GM12872 (cell line): ENCODE data around the gene TNFAIP6.

Experiments
- TF ChIP-seq, protein P1 (sequence below): IDR thresholded peaks from 3 replicates; pipeline ENCODE4 v1.5.1; 2011; ENCODE audit warnings: low read depth, mild to moderate bottlenecking, low read length, moderate library complexity; ENCODE audit not compliant: insufficient read depth

TNFAIP6 gene

DNA sequence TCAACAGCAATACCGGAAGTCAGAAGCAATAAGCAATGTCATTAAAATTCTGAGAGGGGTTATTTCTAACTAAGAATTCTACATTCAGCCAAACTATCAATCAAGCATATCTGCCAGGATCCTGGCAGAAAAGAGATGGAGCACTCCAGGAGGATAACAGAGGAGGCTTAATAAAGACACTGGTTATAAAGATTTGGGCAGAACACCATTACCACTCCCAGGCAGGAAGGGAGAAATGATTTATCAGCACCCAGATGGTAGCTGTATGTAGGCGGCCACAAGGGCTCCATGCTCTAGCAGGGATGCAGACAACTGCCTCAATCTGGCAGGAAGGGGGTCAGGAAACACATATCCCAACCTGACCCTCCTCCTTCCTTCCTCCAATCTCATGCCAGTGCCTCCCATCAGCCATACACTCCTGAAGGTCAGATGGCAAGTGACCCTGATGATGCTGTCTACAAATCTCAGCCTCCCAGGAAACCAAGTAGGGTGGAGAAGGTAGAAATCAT lies 20.5 kb upstream of the TNFAIP6 start:
- TF ChIP-seq, protein P1, sequence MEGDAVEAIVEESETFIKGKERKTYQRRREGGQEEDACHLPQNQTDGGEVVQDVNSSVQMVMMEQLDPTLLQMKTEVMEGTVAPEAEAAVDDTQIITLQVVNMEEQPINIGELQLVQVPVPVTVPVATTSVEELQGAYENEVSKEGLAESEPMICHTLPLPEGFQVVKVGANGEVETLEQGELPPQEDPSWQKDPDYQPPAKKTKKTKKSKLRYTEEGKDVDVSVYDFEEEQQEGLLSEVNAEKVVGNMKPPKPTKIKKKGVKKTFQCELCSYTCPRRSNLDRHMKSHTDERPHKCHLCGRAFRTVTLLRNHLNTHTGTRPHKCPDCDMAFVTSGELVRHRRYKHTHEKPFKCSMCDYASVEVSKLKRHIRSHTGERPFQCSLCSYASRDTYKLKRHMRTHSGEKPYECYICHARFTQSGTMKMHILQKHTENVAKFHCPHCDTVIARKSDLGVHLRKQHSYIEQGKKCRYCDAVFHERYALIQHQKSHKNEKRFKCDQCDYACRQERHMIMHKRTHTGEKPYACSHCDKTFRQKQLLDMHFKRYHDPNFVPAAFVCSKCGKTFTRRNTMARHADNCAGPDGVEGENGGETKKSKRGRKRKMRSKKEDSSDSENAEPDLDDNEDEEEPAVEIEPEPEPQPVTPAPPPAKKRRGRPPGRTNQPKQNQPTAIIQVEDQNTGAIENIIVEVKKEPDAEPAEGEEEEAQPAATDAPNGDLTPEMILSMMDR = no peak

- TF ChIP-seq, protein P1 = no peak
Measured at GRCh38 chr2:151337643-151338042, 19.7 kb upstream of the TNFAIP6 start.

GRCh38 chr2:151338115-151338514 lies 19.3 kb upstream of the TNFAIP6 start:
- TF ChIP-seq, protein P1 = no peak

DNA sequence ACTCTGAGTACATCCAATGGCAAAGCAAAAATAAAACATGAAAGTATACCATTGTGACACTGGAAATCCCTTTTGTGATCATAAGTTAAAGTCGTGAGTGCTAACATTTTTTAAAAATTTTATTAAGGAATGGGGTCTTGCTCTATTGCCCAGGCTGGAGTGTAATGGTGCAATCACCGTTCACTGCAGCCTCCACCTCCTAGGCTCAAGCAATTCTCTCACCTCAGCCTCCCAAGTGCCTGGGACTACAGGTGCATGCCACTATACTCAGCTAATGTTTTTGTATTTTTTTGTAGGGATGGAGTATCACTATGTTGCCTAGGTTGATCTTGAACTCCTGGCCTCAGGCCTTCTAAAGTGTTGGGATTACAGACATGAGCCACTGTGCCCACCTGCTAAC lies 14.3 kb upstream of the TNFAIP6 start:
- TF ChIP-seq, protein P1 = no peak

DNA sequence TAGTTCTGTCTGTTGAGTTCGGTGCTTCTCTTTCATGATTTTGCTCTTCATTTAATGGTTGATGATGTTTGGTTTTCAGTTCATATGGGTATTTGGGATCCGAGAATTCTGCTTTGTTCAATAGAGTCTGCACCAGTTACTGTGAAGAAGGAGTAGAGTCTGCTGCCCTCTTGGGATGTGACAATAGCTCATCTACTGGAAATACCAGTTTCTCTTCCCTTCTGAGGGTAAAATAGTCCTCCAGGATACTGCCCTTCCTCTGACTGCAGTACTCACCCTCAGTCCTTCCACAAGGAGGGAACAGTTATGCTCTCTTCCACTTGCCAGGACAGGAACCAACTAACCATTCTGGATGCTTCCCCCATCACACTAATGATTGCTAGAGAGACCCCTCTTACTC lies 12.5 kb upstream of the TNFAIP6 start:
- TF ChIP-seq, protein P1 = no peak

DNA sequence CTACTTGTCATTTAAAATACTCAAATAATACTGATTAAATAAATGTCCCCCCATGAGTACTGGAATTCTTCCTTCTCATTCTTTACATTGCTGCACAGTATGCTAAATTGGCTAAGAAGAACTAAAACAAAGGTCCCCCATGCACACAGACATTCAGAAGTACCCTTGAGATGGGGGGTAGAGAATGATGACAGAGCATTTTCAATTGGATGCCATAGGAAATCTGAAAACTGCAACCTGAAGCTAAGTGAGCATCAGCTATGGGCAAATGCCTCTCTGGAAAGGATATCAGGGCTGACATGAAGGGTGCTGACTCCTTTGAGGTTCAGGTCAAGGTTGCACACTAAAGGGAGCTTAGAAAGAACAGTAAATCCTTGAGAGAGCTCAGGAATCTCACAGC lies 10.1 kb upstream of the TNFAIP6 start:
- TF ChIP-seq, protein P1 = no peak

DNA sequence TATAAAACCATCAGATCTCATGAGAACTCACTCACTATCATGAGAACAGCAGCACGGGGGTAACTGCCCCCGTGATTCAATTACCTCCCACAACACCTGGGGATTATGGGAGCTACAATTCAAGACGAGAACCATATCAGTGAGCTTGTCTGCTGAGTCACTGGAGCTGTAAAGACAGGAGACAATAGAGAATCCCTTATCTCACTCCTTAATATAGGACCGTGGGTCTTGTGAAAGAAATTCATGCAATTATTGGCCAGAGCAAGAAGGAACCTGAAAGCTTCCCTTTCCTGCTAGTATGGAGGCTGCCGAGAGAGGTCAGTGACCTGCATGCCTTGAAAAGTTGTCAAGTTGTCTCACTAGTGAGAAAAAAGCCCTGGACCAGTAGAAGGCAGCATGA lies 9.5 kb upstream of the TNFAIP6 start:
- TF ChIP-seq, protein P1 = no peak
